T-helper 1 cell treated with Interleukin-12 subunit alpha and Interleukin-12 subunit beta and Interleukin-4 antibody, amounts not matched to agents 30 ng/mL and 1 ng/mL, for 36 hours (primary cell): ENCODE data around the gene WNK1. TPM values are rescaled to one million over a fixed set of nuclear protein-coding genes. Genes with fewer than 3 reads are reported as not detected.
"Not testable (repeated sequence)": the region's sequence is repeated elsewhere in the genome, so short reads cannot be mapped to it uniquely, and the experiment has no call there.

ENCODE experiments used
- intact Hi-C: fragments of 100-400 bp; cut with micrococcal nuclease; formaldehyde crosslinking; loops from one replicate; pipeline ENCODE4 v1.15.1; 2024
- total RNA-seq: library from RNA; stranded (reverse); gene quantifications from 2 replicates; pipeline ENCODE4 v1.2.3, GENCODE V29; 2022

WNK1 gene
- total RNA-seq, 1 donor from 2014 or later = 182 TPM

DNA sequence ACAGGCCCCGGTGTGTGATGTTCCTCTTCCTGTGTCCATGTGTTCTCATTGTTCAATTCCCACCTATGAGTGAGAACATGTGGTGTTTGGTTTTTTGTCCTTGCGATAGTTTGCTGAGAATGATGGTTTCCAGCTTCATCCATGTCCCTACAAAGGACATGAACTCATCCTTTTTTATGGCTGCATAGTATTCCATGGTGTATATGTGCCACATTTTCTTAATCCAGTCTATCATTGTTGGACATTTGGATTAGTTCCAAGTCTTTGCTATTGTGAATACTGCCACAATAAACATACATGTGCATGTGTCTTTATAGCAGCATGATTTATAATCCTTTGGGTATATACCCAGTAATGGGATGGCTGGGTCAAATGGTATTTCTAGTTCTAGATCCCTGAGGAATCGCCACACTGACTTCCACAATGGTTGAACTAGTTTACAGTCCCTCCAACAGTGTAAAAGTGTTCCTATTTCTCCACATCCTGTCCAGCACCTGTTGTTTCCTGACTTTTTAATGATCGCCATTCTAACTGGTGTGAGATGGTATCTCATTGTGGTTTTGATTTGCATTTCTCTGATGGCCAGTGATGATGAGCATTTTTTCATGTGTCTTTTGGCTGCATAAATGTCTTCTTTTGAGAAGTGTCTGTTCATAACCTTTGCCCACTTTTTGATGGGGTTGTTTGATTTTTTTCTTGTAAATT is 97.5 kb downstream of the WNK1 start:
- intact Hi-C loops = not testable (repeated sequence)

DNA sequence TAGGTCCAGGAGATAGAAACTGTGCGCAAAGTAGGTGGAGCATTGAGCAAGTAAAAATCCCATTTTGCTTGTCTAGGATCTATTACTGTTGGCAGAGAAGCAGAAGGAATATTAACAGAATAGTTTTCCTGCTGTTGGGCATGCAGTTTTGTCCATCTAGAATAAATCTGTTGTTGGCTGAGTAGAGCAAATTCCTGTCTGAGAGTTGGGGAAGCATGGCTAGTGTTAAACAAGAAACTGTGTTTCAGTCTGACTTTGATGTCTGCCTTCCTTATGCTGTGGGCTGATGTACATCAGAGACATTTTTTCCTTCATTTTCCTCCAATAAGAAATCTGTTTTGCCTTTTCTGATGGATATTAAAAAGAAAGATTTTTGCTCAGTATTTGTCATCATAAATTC is 99.0 kb downstream of the WNK1 start:
- intact Hi-C loops = no loop called here

DNA sequence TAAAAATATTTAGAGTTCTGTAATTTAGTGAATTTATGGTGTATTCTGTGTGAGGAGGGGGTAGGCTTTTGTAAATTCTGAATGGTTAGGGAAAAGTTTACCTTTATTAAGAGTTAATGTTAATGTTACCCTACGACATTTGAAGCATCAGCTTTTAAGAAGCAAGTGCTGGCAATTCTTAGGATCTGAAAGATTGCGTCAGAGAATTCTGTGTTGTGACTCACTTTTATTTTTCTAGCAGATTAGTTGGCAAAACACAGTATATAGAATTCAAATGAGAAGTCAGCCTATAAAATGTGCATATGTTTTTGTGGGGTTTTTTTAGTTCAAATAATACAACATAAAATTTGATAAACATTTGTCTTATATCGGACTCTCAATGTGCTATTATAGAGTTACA is 99.5 kb downstream of the WNK1 start:
- intact Hi-C loops = no loop called here

DNA sequence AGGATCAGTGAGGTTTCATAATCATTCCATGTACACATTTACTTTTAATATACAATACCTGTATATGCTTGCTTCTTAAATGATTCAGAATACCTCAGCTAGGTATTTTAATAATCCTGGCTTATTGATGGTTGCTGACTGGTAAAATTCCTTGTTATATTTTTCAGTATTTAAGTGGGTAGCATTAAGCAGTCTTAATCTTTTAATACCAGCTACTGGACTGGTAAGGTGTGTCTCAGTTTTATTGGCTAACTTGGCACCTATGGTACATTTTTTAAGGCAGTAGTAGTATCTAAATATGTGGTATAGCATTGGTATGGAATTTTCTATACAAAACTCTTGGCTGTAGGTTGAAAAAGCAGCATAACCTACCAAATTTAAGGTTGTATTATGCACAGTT is 100.5 kb downstream of the WNK1 start:
- intact Hi-C loops = no loop called here

DNA sequence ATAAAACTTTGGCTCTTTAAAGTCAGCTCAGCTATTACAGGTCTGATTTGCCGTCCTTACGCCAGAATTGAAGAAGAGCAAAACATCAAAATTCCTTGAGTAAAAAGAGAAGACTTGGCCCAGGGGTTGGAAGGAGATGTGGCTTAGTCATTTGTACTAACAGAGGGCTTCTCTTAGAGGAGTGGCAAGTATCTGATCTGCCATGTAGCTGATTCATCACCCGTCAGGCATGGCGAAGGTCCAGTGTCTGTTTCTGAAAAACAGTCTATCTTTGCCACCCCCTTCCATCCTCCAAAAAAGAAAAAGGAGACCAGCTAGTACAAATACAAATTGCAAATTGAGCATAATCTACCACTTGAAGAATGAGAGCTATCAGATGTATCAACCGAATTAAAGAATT is 105.2 kb downstream of the WNK1 start:
- intact Hi-C loops = loop anchor here (5.0 kb wide), 1 partner anchor 35 kb away; no protein-coding TSS in a partner anchor

DNA sequence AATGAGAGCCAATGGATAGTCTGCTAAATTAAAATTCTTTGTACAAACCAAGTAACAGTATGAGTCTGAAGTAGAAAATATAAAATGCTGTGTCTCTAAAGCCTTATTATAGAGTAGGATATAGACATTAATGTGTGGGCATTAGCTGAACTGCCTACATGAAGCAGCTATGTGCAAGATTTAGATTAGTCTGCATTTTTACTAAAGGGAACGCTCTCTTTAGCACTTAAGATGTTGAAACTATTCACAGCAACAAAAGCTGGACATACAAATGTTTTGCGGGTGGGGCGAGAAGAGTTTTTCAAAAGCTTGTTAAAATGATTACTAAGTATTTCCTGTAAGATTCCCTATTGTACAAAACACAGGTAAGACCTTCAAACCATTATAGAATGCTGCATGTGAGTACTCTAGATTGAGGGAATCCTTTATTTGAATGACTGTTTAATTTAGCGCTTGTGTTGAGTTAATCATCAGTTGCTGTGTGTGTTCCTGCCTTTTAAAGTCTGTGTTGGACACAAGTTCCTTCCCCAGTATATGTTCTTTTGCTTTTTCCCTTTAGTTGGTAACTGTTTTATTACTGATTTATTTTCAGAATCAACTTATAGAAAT is 110.0 kb downstream of the WNK1 start:
- intact Hi-C loops = no loop called here

DNA sequence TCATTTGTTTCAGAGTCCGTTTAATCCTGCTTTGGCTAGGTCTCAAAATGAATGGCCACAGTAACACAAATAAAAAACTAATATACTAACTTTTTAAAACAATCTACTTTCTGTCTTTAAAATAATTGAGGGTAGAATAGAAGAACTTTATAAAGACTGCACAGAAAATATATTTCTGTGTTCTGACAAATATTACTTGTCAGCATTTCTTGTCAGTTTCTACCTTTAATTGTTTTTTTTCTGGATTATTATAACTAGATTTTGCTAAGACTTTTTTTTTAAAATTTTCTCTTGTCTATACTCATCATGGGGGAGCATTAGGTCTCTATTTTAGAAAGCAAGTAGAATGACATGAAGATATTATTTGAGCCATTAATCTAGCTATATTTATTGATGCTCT is 110.9 kb downstream of the WNK1 start:
- intact Hi-C loops = no loop called here

DNA sequence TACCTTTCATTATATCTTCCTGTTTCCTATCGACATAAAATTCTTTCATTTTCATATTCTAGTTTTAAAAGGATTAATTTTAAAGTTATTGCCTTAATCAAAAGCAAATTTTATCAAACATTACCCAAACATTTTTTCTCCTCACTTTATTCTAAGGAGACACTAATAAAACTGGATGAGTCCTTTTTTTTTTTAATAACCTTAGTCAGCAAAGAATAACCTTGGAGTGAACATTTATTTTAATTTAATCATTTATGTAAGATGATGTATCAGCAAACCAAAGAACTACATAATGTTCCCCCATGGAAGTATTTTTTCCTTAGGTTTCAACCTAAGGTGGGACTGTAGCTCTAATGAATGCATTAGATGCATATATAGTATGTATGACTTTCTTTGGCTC is 113.2 kb downstream of the WNK1 start:
- intact Hi-C loops = no loop called here

DNA sequence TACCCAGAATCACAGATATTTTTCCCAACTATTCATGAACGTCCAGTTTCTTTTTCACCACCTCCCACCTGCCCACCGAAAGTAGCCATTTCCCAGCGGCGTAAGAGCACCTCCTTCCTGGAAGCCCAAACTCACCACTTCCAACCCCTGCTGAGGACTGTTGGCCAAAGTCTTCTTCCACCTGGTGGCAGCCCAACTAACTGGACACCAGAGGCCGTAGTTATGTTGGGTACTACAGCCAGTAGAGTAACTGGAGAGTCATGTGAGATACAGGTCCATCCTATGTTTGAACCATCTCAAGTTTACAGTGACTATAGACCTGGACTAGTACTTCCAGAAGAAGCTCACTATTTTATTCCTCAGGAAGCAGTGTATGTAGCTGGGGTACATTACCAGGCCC is 115.5 kb downstream of the WNK1 start:
- intact Hi-C loops = no loop called here

DNA sequence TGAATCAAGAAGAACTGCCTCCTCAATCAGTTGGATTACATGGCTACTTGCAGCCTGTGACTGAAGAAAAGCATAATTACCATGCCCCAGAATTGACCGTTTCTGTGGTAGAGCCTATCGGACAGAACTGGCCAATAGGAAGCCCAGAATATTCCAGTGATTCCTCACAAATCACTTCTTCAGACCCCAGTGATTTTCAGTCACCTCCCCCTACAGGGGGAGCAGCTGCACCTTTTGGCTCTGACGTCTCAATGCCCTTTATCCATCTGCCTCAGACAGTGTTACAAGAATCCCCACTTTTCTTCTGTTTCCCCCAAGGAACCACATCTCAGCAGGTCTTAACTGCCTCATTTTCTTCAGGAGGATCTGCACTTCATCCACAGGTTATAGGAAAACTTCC is 116.3 kb downstream of the WNK1 start:
- intact Hi-C loops = no loop called here

DNA sequence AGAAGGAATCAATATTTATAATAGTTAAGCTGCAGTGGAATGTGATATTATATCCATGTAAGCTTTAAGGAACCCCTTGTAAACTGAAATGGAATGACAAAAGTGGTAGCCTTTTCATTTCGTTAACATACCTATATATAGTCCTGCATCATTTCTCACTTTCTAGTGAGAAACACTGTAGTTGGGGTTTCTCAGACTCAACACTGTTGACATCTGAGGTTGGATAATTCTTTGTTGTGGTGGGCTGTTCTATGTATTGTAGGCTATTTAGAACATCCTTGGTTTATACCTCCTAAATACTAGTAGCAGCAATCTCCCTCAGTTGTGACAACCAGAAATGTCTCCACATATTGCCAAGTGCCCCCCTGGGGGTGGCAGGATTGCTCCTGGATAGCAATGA is 118.0 kb downstream of the WNK1 start:
- intact Hi-C loops = no loop called here

DNA sequence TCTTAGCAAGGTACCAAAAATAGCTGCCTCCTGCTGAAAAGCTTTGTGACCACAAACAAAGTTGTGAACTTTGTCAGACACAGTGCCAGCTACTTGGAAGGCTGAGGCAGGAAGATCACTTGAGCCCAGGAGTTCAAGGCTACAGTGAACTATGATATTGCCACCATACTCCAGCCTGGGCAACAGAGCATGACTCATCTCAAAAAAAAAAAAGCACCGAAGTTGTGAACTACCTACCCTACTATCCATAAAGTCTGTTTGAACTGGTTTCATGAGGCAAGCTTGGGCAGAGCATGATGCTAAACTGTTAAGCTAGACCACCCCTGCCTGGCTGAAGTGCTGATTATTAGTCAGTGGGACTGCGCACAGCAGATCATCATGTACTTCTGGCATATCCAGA is 121.6 kb downstream of the WNK1 start:
- intact Hi-C loops = no loop called here

DNA sequence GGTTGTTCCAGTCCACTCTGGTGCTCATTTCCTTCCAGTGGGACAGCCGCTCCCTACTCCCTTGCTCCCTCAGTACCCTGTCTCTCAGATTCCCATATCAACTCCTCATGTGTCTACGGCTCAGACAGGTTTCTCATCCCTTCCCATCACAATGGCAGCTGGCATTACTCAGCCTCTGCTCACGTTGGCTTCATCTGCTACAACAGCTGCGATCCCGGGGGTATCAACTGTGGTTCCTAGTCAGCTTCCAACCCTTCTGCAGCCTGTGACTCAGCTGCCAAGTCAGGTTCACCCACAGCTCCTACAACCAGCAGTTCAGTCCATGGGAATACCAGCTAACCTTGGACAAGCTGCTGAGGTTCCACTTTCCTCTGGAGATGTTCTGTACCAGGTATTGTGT is 127.3 kb downstream of the WNK1 start:
- intact Hi-C loops = no loop called here

DNA sequence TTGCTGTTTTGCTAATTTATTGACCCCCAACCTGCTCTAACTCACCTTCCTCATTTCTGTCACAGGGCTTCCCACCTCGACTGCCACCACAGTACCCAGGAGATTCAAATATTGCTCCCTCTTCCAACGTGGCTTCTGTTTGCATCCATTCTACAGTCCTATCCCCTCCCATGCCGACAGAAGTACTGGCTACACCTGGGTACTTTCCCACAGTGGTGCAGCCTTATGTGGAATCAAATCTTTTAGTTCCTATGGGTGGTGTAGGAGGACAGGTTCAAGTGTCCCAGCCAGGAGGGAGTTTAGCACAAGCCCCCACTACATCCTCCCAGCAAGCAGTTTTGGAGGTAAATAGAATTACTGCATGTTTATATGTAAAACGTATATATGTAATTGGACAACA is 128.3 kb downstream of the WNK1 start:
- intact Hi-C loops = no loop called here

DNA sequence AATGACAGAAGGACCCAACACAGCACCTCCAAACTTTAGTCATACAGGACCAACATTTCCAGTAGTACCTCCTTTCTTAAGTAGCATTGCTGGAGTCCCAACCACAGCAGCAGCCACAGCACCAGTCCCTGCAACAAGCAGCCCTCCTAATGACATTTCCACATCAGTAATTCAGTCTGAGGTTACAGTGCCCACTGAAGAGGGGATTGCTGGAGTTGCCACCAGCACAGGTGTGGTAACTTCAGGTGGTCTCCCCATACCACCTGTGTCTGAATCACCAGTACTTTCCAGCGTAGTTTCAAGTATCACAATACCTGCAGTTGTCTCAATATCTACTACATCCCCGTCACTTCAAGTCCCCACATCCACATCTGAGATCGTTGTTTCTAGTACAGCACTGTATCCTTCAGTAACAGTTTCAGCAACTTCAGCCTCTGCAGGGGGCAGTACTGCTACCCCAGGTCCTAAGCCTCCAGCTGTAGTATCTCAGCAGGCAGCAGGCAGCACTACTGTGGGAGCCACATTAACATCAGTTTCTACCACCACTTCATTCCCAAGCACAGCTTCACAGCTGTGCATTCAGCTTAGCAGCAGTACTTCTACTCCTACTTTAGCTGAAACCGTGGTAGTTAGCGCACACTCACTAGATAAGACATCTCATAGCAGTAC is 132.5 kb downstream of the WNK1 start:
- intact Hi-C loops = no loop called here

DNA sequence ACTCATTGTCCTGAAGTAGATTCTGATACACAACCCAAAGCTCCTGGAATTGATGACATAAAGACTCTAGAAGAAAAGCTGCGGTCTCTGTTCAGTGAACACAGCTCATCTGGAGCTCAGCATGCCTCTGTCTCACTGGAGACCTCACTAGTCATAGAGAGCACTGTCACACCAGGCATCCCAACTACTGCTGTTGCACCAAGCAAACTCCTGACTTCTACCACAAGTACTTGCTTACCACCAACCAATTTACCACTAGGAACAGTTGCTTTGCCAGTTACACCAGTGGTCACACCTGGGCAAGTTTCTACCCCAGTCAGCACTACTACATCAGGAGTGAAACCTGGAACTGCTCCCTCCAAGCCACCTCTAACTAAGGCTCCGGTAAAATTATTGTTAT is 133.3 kb downstream of the WNK1 start:
- intact Hi-C loops = no loop called here

DNA sequence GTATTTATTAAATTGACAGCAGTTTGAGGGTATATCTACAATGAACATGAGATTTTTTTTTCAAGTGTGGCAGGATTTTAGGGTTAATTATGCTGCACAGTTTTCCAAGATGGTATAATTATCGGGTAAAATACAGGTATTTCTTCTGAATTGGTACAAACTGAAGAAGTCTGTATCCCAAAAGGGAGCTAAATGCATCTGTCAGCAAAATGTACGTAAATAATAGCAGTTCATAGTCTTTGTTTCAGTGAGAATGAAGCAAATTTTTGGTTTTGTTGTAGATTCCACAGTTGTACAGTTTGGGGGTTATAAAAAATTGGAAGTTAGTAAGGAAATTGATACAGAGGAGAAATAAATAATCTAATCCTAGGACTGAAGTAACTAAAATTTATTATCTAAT is 133.8 kb downstream of the WNK1 start:
- intact Hi-C loops = no loop called here

DNA sequence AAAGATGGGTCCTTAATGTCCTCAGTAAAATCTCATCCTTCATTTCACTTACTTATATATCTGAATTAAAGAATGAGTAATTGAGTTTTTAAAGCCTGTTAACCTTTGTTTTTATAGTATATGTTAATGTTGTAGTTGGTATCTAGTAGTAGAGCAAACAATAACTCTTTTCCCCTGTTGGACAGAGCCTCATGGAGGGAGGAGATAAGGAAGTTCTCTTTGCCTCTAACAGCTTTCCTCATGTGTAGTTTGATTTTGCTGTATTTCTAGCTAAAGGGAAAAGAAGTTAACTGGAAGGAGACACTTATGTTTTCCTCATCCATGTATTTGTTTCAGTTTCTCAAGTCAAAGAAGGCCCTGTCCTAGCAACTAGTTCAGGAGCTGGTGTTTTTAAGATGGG is 141.8 kb downstream of the WNK1 start:
- intact Hi-C loops = no loop called here

DNA sequence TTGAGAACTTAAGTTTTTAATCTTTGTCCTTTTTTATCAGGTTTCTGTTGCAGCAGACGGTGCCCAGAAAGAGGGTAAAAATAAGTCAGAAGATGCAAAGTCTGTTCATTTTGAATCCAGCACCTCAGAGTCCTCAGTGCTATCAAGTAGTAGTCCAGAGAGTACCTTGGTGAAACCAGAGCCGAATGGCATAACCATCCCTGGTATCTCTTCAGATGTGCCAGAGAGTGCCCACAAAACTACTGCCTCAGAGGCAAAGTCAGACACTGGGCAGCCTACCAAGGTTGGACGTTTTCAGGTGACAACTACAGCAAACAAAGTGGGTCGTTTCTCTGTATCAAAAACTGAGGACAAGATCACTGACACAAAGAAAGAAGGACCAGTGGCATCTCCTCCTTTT is 143.7 kb downstream of the WNK1 start:
- intact Hi-C loops = no loop called here

DNA sequence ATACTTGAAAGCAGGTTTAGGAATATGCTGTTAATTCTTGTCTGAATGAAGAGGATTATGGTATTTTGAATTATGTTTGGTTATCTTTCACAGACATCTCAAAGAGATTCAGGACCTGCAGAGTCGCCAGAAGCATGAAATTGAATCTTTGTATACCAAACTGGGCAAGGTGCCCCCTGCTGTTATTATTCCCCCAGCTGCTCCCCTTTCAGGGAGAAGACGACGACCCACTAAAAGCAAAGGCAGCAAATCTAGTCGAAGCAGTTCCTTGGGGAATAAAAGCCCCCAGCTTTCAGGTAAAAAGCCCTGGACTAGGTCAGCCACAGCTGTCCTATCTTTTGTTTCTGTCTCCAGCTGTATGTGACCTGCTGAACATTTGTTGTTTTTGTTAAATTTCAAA is 145.0 kb downstream of the WNK1 start:
- intact Hi-C loops = no loop called here

DNA sequence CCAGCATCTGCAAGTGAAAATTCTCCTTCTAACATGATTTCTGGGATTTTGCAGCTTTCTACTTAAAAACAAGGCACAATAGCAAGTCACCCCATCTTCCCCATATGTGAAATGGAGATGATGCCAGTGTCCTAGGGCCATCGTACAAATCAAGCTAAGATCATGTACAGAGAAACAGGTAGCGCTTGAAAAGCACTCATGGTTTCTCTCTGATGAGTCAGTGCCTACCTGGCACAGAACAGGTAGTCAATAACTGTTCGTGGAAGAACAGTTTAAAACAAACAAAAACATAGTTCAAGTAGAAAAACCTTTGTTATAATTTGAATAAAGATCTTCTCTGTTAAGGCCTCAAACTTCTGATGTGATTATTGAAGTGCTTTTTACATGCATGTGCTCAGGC is 150.2 kb downstream of the WNK1 start:
- intact Hi-C loops = no loop called here

DNA sequence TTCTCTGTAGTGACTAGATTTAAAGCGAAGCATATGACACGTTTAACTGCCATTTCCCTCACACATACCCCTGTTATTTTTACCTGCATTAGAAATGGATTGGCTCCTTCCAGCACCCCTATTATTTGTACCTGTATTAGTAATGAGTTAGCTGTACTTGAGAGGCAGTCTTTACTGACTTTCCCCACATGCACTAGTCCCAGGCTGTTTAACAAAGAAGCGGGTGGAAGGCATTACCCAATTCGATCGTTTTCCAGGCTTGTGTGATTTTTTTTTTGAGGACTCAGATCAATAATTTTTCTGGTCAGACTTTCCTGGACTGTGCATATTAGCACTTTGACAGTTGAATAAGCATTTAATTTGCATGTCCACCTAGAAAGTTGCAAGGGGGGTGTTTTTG is 150.7 kb downstream of the WNK1 start:
- intact Hi-C loops = no loop called here

DNA sequence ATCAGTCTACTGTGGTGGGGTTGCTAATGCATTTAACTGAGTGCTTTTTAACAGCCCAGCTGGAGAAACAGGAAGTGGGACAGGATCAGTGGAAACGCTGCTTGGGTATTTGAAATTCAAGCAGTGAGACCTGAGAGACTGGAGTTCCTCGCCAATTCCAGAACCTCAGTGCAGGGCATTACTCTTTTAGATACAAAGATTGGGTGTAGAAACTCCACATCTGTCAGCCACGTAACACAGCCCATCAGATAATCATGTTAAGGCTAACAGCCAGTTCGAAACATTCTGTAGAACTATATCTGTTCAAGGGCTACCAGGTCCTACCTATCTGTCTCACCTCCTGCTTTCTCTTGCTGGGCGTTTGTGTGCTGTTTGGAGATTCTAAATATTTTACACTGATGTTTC is 151.6 kb downstream of the WNK1 start:
- intact Hi-C loops = no loop called here
